Renal cortex interstitium (tissue), 11 donors: ENCODE data around the gene FAM222B. TPM values are rescaled to one million over a fixed set of nuclear protein-coding genes. Genes with fewer than 3 reads are reported as not detected.
"Not testable (repeated sequence)": the region's sequence is repeated elsewhere in the genome, so short reads cannot be mapped to it uniquely, and the experiment has no call there.

Experiments
- DNase-seq, 11 donors: peaks; one replicate each; pipeline ENCODE4 v3.0.0-alpha.2; 2013; ENCODE audit warnings: low read depth in 9 of 11, low spot score in 4 of 11; ENCODE audit errors: extremely low read depth in 1 of 11
- polyA plus RNA-seq, 3 donors: library from polyadenylated mRNA; unstranded; fragments of 120-200 nt; gene quantifications; one replicate each; pipeline ENCODE4 v1.2.1, GENCODE V29; 2013; ENCODE audit not compliant: insufficient read length in 3 of 3

FAM222B gene
- polyA plus RNA-seq, 3 donors: 20.8 to 22.0 (median 21.4) TPM

- not testable (repeated sequence) for DNase-seq
These were observed 34.6 kb upstream of the FAM222B start for GRCh38 chr17:28877150-28877711.

- DNase-seq: no peak
These were observed 33.4 kb upstream of the FAM222B start for GRCh38 chr17:28875848-28876550.

GRCh38 chr17:28874750-28875149, 32.2 kb upstream of the FAM222B start:
- DNase-seq: no peak

- DNase-seq: no peak
These were observed 31.2 kb upstream of the FAM222B start for GRCh38 chr17:28873839-28874238.

GRCh38 chr17:28871056-28871579, 28.5 kb upstream of the FAM222B start:
- no peak for DNase-seq

- DNase-seq: no peak
These were observed 24.7 kb upstream of the FAM222B start for GRCh38 chr17:28867276-28867675.

- DNase-seq: no peak
These were observed 23.6 kb upstream of the FAM222B start for GRCh38 chr17:28865946-28866752.

- no peak for DNase-seq
These were observed 22.6 kb upstream of the FAM222B start for GRCh38 chr17:28864991-28865849.

- DNase-seq: no peak
These were observed 21.4 kb upstream of the FAM222B start for GRCh38 chr17:28863953-28864352.

GRCh38 chr17:28862561-28862960, 20.0 kb upstream of the FAM222B start:
- no peak for DNase-seq

- DNase-seq: no peak
These were observed 19.0 kb upstream of the FAM222B start for GRCh38 chr17:28861393-28862203.

- no peak for DNase-seq
These were observed 17.8 kb upstream of the FAM222B start for GRCh38 chr17:28860363-28860808.

GRCh38 chr17:28858801-28859355, 16.3 kb upstream of the FAM222B start:
- DNase-seq: no peak

- no peak for DNase-seq
These were observed 15.6 kb upstream of the FAM222B start for GRCh38 chr17:28857905-28858800.

GRCh38 chr17:28856028-28856574, 13.5 kb upstream of the FAM222B start:
- no peak for DNase-seq

GRCh38 chr17:28855336-28855679, 12.7 kb upstream of the FAM222B start:
- DNase-seq: no peak
